GM19467 (cell line): ENCODE measurements around the gene FREM1.
"Not testable (repeated sequence)": the region's sequence is repeated elsewhere in the genome, so short reads cannot be mapped to it uniquely, and the experiment has no call there.

Experiments used
- ATAC-seq: cut with Tn5 transposase; IDR thresholded peaks from one replicate; pipeline ENCODE4 v1.9.1; 2021; ENCODE audit warnings: mild to moderate bottlenecking, moderate library complexity; ENCODE audit not compliant: unreplicated experiment

Gene FREM1, protein sequence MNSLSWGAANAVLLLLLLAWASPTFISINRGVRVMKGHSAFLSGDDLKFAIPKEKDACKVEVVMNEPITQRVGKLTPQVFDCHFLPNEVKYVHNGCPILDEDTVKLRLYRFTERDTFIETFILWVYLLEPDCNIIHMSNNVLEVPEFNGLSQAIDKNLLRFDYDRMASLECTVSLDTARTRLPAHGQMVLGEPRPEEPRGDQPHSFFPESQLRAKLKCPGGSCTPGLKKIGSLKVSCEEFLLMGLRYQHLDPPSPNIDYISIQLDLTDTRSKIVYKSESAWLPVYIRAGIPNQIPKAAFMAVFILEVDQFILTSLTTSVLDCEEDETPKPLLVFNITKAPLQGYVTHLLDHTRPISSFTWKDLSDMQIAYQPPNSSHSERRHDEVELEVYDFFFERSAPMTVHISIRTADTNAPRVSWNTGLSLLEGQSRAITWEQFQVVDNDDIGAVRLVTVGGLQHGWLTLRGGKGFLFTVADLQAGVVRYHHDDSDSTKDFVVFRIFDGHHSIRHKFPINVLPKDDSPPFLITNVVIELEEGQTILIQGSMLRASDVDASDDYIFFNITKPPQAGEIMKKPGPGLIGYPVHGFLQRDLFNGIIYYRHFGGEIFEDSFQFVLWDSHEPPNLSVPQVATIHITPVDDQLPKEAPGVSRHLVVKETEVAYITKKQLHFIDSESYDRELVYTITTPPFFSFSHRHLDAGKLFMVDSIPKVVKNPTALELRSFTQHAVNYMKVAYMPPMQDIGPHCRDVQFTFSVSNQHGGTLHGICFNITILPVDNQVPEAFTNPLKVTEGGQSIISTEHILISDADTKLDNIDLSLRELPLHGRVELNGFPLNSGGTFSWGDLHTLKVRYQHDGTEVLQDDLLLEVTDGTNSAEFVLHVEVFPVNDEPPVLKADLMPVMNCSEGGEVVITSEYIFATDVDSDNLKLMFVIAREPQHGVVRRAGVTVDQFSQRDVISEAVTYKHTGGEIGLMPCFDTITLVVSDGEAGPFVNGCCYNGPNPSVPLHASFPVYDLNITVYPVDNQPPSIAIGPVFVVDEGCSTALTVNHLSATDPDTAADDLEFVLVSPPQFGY (N-terminal part only)

DNA sequence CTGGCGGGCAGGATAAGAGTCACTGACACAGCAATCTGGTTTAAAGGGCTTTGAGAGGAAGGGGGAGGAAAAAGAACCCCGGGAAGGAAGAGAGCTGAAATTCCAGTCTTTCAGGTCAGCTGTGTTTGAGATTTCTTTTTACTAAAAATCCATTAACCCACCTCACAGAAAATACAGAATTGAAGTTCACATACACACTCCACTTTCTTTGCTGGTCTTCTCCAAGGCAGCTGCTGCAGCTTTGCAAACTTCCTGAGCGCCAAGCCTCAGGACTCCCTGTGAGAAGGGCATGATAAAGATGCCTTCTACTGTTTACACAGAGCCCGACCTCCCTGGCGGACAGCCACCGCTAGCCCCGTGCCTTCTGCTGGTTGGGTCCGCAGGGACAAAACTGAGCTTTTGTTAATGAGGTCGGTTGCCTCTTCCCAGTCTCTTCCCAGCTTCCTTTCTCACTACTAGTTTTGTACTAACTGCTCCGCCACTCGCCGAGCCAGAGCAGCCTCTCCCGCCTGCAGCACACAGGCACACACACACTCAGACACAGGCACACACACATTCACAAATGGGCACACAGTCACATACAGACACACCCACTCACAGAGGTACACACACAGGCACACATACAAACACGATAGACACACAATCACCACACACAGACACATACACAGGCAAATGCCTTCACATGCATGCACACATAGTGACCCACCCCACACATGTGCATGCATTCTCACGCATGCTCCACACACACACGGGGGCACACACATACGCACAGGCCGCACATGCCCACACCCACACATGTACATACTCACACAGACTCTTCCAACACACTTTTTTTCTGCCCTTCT lies at the start of gene FREM1:
FREM1 (minus strand) TSS at position 468 of the 845 bp plus-strand sequence. CDS start 41,451 bp downstream, outside the sequence.
- ATAC-seq = no peak

DNA sequence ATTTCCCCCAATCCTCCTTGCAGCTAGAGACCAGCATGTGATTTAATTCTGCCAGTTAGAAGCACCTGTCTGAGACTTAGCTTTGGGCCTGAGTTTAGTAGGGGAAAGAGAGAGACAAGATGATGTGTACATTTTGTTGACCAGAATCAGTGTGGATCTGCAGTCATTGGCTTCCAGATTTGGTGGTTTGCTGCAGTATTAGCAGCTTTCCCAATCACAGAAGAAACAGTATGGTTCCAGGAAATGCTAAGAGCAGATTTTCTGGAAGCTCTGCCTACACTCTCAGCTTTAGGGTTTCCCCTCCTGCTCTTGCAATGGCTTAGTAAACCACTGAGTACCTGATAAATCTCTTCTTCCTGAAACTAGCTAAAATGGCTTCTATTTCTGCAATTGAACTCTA lies 48.8 kb upstream of the FREM1 start:
- ATAC-seq = no peak

DNA sequence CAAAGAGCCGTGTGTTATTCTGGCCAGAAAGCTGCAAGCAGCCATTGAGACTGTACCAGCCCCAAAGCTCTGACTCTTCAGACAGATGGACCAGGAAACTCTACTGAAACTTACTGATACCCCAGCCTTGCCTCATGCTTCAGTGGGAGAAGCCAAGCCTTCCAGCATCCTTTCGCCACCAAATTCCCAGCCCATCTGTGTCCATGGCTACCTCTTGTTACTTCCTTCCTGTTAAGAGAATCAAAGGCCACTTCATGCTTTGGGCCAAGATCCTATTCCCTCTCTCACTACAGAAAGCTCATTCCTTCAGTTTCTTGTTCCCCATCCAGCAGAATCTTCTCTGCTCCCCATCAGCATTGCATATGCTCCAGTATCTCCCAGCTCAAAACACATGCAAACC lies 46.9 kb upstream of the FREM1 start:
- ATAC-seq = no peak

DNA sequence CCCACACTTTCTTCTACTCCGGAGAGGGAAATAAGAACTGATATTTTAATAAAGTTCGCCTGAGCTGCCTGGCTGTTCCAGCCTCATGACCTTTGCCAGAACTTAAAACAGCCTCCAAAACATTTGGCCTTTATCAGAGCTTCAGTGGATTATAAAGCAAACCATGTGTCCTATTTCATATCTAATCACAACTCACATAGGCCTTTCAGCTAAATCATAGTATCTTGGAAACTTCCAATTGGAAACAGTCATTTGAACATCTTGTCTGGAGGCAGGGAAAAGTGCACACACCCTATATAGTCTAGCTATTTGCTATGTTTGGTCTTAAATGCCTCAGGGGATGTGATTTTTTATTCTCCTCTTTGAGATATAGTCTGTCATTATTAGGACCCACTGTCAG lies 46.0 kb upstream of the FREM1 start:
- ATAC-seq = no peak

DNA sequence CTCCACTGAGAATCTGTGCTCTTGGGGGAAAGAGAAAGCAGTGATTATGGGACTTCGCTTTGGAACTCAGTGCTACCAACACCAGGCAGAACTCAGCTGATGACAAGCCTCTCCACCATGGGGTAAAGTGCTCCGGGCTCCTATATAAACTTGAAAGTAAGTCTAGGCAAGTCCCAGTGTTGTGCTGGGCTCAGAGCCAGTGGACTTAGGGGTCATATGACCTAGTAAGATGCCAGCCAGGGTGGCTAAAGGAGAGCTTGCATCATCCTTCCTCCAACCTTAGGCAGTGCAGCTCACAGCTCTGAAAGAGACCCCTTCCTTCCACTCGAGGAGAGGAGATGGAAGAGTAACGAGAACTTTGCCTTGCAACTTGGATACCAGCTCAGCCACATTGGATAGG lies 35.1 kb upstream of the FREM1 start:
- no peak for ATAC-seq

DNA sequence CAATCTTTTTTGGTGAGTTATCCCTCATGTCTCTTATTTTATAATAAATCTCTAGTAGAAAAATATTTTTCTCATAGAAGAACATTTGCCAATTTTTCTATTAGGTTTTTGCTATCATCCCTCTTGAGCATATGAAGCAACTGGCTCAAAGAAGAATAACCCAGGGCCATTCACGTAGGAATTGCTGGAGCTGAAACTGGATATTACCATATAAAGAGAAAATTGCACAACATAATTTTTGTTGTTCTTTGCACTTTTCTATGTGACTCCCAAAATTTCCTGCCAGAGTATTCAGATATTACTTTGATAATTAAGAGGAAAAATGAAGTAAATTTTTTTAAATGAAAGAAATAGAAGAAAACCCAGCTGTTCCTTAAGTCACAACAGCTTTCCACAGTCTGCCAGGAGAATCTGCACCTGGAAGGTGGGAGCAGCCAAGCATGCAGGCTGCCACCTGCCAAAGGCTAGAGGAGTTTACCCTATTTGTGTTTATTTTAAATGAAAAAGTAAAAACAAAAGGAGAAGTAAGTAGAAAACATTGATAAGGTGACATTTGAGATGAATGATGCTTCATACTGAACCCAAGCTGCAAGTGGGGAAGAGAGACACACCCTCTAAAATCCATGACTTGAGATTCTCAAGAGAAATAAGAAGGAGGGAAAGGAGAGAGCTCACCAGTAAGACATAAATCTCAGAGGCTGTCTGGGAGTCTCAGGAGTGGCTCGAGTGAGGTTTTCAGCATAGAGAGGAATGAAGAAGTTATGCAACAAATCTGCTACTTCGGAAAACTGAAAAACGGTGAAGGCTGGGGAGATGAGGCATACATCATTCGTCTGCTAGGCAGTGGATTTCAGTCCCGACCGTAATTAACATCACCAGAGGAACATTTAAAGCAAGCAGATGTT lies 31.5 kb upstream of the FREM1 start:
- no peak for ATAC-seq

DNA sequence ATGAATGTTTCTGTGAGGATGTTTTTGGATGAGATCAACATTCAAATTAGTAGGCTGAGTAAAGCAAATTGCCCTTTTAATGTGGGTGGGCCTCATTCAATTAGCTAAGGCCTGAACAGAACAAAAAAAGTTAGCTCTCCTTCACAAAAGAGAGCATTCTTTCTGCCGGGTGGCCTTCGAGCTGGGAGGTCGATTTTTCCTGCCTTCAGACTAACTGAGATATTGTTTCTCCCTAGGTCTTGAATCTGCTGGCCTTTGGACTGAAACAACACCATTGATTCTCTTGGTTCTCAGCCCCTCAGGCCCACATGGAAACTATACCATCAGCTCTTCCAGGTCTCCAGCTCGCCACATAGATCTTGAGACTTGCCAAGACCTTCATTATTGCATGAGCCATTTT lies 29.1 kb upstream of the FREM1 start:
- ATAC-seq = no peak

DNA sequence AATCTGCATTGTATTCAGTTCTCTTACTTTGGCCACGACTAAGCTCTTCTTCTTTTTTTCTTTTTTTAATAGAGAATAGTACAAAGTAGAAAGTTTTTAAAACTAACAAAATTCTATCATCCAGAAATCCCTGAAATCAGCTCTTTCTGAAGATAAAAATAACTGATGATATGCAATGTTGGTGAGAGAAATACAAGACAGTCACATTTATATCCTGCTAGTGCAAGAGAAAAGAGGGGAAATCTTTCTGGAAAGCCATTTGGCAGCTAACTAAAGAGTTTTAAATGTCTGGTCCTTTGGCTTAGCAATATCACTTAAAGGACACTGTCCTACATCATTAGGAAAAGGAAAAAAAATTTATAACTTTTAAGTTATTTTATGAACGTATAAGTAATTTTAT lies 27.0 kb upstream of the FREM1 start:
- ATAC-seq = no peak

DNA sequence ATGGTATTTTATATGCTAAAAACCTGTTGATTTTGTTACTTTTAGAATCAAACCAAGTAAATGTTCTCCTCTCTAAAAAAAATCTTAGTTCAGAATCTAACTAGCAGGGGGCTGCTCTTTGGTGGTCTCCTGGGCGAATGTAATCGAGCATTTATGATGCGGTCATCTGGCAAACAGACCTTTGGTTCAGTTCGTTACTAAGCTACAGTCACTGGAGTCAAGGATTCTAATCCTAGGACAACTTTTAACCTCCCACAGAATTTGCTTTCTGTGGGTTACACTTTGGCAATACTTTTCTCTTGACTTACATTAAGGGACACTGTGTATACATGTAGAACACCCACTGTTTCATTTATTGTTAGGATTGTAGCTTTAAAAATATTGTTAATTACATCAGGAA lies 26.3 kb upstream of the FREM1 start:
- no peak for ATAC-seq

DNA sequence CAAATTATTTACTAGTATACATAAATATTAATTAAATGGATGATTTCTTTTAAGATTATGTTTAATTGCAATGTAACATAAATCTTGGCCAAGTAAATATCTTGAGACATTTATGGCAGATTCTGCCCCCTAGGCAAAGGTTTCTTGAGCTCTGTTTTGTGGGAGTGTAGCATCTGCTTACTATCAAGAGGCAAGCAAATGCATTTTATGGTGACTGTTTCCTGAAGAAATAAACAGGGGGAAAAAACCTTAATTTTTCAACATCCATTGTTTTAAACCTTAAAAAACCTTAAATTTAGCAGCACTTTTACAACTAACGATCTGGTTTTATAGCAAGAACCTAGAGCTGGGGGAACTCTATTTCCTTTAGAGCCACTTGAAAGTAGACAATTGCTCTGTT lies 25.7 kb upstream of the FREM1 start:
- no peak for ATAC-seq

DNA sequence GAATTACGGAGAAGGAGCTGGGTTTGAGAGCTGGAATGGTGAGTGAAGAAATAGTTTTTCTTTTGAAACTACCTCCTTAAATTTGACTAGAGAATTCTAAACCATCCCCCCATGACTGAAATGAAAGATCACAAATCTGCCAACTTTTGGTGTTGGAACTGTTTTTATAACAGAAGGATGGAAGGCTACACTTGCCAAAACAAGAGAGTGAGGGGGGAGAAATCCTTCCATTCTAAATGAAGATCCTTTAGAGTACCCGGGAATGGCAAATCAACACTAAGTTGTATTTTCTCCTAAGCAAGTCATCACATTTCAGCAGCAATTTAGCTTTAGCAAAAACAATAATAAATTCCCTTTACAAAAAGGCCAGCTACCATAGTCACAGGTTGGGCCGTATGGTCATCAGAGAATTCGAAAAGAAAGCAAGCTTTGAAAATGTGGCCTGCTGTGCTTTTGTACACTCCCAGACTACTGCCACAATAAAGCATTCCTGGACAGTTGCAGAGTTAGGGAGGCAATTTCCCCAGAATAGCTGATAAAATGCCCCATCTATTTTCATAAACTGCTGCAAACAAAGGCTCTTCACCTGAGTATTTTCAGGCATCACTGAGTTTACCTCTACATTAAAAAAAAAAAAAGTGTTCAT lies 25.0 kb upstream of the FREM1 start:
- ATAC-seq = no peak

DNA sequence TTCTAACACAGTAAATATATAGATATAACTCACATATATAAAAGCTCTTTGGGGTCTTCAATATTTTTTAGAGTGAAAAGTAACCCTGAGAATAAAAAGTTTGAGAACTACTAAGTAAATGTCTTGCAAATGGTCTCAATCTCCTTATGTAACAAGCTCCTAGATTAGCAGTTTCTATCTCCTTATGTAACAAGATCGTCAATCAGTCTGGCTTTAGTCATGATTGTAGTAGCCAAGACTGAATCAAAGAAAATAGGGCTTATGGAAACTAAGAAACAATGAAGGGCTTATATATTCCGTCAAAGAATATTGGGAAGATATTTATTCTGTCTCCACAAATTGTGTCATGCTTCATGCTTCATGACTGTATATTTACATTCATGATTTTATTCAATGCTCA lies 22.4 kb upstream of the FREM1 start:
- ATAC-seq = no peak

DNA sequence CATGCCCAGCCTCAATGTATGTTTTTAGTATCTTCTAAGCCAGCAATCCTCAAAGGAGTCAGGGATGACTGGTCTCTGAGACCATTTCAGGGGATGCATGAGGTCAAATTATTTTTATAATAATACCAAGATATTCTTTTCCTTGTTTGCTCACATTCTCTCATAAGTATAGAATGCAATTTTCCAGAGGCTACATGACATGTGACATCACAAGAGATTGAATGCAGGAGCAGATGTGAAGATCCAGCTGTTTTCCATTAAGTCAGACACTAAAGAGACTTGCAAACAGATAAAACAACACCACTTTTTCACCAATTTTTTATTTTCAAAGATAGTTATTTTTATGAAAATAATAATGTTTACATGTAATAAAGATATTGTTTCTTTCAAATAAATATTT lies 22.0 kb upstream of the FREM1 start:
- no peak for ATAC-seq

DNA sequence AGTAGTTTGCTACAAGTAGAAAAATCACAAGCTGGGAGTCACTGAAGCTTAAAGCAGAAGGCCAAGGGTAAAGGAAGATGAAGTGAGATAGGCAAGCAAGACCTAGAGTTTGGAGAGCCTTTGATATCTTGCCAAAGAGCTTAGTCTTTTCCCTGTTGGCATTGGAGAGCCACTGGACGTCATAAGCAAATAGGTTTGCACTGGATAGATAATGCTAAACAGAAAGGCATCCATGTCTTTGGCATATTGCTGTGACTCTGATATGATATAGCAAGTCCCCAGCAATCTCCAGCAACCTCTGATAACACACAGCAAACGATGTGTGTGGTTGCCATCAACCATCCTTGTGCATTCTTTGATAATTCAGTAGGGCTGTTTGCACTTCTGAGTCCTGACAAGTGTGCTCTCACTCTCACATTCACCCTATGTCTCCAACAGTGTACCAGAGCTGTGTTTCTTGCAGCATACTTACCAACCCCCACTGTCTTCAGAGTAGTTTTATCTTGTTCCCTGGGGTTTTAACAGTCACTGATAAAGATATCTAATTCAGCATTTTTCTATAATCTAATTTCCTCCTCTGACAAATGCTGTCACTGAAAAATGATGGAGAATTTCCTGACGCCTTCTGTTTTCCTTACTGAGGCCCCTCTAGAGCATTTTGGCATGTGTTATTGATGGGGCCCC lies 16.9 kb upstream of the FREM1 start:
- no peak for ATAC-seq

DNA sequence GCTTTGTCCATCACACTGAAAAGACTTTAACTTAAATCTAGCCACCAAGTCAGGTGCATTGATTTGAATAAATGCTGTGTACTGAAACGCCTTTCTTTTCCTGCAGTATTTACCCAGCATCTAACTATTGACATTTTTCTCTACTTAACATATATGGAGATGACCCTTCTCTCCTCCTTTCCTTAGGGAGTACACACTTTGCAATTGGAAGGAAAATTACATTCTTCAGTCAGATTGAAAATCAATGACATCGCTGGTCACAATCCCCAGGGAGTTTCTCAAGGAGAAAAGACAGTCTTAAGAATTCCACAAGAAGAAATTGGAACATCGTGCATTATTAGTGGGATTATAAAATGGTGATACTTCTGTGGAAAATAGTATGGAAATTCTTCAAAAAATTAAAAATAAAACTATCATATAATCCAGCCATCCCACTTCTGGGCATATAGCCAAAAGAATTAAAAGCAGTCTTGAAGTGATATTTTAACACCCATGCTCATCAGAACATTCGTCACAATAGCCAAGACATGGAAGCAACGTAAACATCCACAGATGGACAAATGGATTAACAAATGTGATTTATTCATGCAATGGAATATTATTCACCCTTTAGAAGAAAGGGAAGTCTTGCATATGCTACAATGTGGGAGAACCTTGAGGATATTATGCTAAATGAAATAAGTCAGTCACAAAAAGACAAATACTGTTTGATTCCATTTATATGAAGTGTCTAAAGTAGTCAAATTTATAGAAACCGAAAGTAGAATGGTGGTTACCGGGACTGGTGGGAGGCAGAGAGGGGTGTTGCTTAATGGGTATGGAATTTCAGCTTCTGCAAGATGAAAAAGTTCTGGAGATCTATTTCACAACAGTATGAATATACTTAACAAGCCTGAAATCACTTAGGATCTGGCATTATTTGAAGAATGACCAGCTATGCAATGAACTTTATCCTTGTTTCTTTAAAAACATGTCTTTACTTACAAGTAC lies 14.3 kb upstream of the FREM1 start:
- ATAC-seq = no peak

DNA sequence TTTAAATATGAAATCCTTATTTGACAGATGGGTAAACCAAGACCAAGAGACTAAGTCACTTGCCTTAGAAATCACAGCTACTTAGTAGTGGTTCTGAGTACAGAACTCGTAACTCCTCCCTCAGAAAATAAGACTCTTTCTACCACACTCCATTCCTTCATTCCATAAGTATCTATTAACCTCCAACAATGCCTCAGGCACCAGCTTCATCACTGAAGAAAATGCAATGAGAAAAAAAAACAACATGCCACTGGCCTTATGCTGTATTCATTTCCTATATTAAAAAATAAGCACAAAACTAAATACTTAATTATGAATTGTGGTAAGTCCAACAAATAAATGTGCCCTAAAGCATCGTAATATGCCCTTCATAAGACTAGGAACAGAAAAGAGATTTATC lies 13.5 kb upstream of the FREM1 start:
- no peak for ATAC-seq

DNA sequence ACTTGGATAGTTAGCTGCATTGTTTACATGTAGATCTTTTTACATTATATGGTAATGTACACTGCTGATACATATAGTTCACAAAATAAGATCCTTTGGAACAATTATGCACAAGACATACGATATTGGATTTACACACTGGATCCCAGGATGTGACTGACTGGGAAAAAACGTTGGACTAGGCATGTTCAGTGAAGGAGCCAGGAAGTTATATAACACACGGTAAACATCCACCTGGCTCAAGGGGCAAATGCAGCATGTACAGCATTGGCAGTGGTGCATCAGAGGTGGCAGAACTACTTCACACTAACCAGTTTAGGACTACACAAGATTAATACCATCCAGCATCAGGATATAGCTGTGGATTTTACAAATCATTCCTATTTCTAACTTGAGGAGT lies 10.6 kb upstream of the FREM1 start:
- ATAC-seq = not testable (repeated sequence)

DNA sequence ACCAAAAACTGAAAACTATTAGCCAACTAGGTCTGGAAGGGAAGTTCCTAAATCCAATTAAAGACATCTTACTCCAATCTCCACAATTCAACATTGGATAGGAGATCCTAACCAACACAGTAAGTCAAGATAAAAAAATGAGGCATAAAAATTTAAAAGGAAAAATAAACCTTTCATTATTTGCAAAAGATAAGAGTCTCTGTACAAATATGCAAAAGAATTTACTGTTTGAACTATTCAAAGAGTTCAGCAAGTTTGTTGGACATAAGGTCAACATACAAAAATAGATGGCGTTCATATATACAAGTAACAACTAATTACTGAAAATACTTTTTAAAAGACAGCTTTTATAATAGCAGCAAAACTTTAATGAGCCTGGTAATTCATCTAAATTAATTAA lies 3.1 kb upstream of the FREM1 start:
- ATAC-seq = no peak
